GM12878 (cell line): Measurements from ENCODE around the gene ALAS1. TPM values are rescaled to one million over a fixed set of nuclear protein-coding genes. Genes with fewer than 3 reads are reported as not detected.
A peak's percentile ranks its signal among the peaks of the same experiment; 100 is the strongest.

Source experiments
- ATAC-seq: fragments of 200-7000 bp; cut with Tn5 transposase; 3 replicates; pipeline ENCODE4 v1.9.1; 2020; ENCODE audit warnings: mild to moderate bottlenecking, moderate library complexity
- BruUV-seq: library from RNA; stranded (reverse); fragments of 400-500 nt; replicated peaks from 2 replicates; lab custom pipeline; 2021; lab: Mats Ljungman, UMichigan
- CTCF ChIA-PET: fragments of 300-600 bp; sonication (Branson Sonifier 250); formaldehyde crosslinking; extraction: SDS; loops from one replicate; lab custom pipeline; 2021; ENCODE audit warnings: inconsistent platforms; lab: Yijun Ruan, JAX
- POLR2A ChIA-PET: fragments of 350-600 bp; formaldehyde crosslinking; extraction: SDS; loops from one replicate; lab custom pipeline; 2021; ENCODE audit warnings: inconsistent platforms; lab: Charles Lee
- RAD21 ChIA-PET: fragments of 300-600 bp; sonication (Branson Sonifier 250); formaldehyde crosslinking; loops from one replicate; lab custom pipeline; 2023; ENCODE audit warnings: antibody characterized with exemption; ENCODE audit not compliant: unreplicated experiment; lab: Charles Lee
- SMC1A ChIA-PET: fragments of 300-600 bp; sonication (Branson Sonifier 250); formaldehyde crosslinking; loops from one replicate; lab custom pipeline; 2023; ENCODE audit not compliant: unreplicated experiment, uncharacterized antibody; lab: Charles Lee
- DNase-seq: peaks from one replicate; pipeline ENCODE4 v3.0.0-alpha.2; 2011; ENCODE audit warnings: low read depth, low spot score
- FAIRE-seq: peaks from 3 replicates; lab custom pipeline; 2011; peaks lifted over from hg19 to GRCh38; lab: Jason Lieb, UNC
- H2AFZ ChIP-seq: 2 replicates; pipeline ENCODE4 v1.6.0; 2011; ENCODE audit warnings: low read depth, low read length, control low read depth; ENCODE audit not compliant: control insufficient read depth
- H3K27ac ChIP-seq: 2 replicates; pipeline ENCODE4 v1.5.1; 2011; ENCODE audit warnings: control low read depth; ENCODE audit not compliant: control insufficient read depth, insufficient read depth
- H3K27me3 ChIP-seq, 2 experiments: replicated peaks in 1 of 2; 2 replicates each; pipeline versions ENCODE4 v1.6.0 to v1.6.1; 2011; ENCODE audit warnings: low read length in 1 of 2; ENCODE audit not compliant: control insufficient read depth in 2 of 2, insufficient read depth in 2 of 2
- H3K36me3 ChIP-seq, 2 experiments: 2 replicates each; pipeline ENCODE4 v1.5.1; 2011; ENCODE audit warnings: low read length in 1 of 2; ENCODE audit not compliant: control insufficient read depth in 2 of 2, insufficient read depth in 2 of 2
- H3K4me1 ChIP-seq: 2 replicates; pipeline ENCODE4 v1.6.1; 2011; ENCODE audit warnings: mild to moderate bottlenecking, low read length, moderate library complexity, mixed read lengths; ENCODE audit not compliant: control insufficient read depth, insufficient read depth
- H3K4me2 ChIP-seq: 2 replicates; pipeline ENCODE4 v1.6.0; 2011; ENCODE audit warnings: control low read depth; ENCODE audit not compliant: control insufficient read depth, insufficient read depth
- H3K4me3 ChIP-seq: fragments of 200-600 bp; sonication (generic); 2 replicates; pipeline ENCODE4 v1.5.1; 2016
- H3K79me2 ChIP-seq: 2 replicates; pipeline ENCODE4 v1.6.0; 2011; ENCODE audit warnings: low read length; ENCODE audit not compliant: control insufficient read depth, insufficient read depth
- H3K9ac ChIP-seq: 2 replicates; pipeline ENCODE4 v1.8.0; 2011; ENCODE audit warnings: low read length, control low read depth, mixed read lengths; ENCODE audit not compliant: control insufficient read depth, insufficient read depth
- H3K9me3 ChIP-seq: replicated peaks from 3 replicates; pipeline ENCODE4 v1.5.1; 2011; ENCODE audit warnings: mild to moderate bottlenecking, low read length; ENCODE audit not compliant: control insufficient read depth, insufficient read depth
- H4K20me1 ChIP-seq: 2 replicates; pipeline ENCODE4 v1.6.0; 2011; ENCODE audit not compliant: control insufficient read depth, insufficient read depth
- CREB1 ChIP-seq: IDR thresholded peaks from 2 replicates; pipeline ENCODE4 v1.6.1; 2012; ENCODE audit warnings: low read depth, mild to moderate bottlenecking, inconsistent platforms
- ETV6 ChIP-seq, 2 experiments: fragments of 450-650 bp in 1 of 2; IDR thresholded peaks in 1 of 2; conservative IDR thresholded peaks in 1 of 2; 2 replicates each; pipeline ENCODE4 v1.6.1; 2014; ENCODE audit warnings: antibody characterized with exemption in 1 of 2, borderline replicate concordance in 1 of 2, low read depth in 1 of 2, mild to moderate bottlenecking in 1 of 2, moderate library complexity in 1 of 2
- EZH2 ChIP-seq: IDR thresholded peaks from 2 replicates; pipeline ENCODE4 v1.6.1; 2012; ENCODE audit warnings: low read depth, mild to moderate bottlenecking, control low read depth, inconsistent platforms, low read length, borderline replicate concordance; ENCODE audit not compliant: control insufficient read depth
- KDM1A ChIP-seq: fragments of 200-600 bp; sonication (generic); IDR thresholded peaks from 2 replicates; pipeline ENCODE4 v1.6.1; 2016; ENCODE audit warnings: borderline replicate concordance
- NR2F1 ChIP-seq: fragments of 450-650 bp; conservative IDR thresholded peaks from 2 replicates; pipeline ENCODE4 v1.6.1; 2017; ENCODE audit warnings: mild to moderate bottlenecking
- POLR2AphosphoS2 ChIP-seq: IDR thresholded peaks from 2 replicates; pipeline ENCODE4 v1.6.1; 2011; ENCODE audit warnings: low read depth, mild to moderate bottlenecking, low read length, improper control_type of control experiment, moderate library complexity
- TARDBP ChIP-seq: IDR thresholded peaks from 2 replicates; pipeline ENCODE4 v1.6.1; 2016; ENCODE audit warnings: borderline replicate concordance
- YY1 ChIP-seq: IDR thresholded peaks from 2 replicates; pipeline ENCODE4 v1.6.1; 2011; ENCODE audit warnings: low read depth, mild to moderate bottlenecking, low read length
- ZBED1 ChIP-seq: IDR thresholded peaks from 2 replicates; pipeline ENCODE4 v1.6.1; 2016; ENCODE audit warnings: borderline replicate concordance
- ZNF207 ChIP-seq: fragments of 450-650 bp; IDR thresholded peaks from 2 replicates; pipeline ENCODE4 v1.6.1; 2014; ENCODE audit warnings: antibody characterized with exemption, mild to moderate bottlenecking, borderline replicate concordance
- ZNF217 ChIP-seq: fragments of 450-650 bp; IDR thresholded peaks from 2 replicates; pipeline ENCODE4 v1.6.1; 2017; ENCODE audit warnings: antibody characterized with exemption, mild to moderate bottlenecking
- ZNF384 ChIP-seq: IDR thresholded peaks from 2 replicates; pipeline ENCODE4 v1.6.1; 2012; ENCODE audit warnings: low read depth, mild to moderate bottlenecking, low read length, improper control_type of control experiment, borderline replicate concordance
- ZNF622 ChIP-seq: fragments of 450-650 bp; IDR thresholded peaks from 2 replicates; pipeline ENCODE4 v1.6.1; 2017; ENCODE audit warnings: mild to moderate bottlenecking, inconsistent platforms
- ZSCAN29 ChIP-seq: fragments of 450-650 bp; IDR thresholded peaks from 2 replicates; pipeline ENCODE4 v1.6.1; 2017; ENCODE audit warnings: mild to moderate bottlenecking, moderate library complexity
- WGBS: methylation state at CpG from one replicate; pipeline ENCODE4 v1.1.6; 2016; ENCODE audit warnings: low lambda C conversion rate; ENCODE audit not compliant: insufficient replicate concordance, insufficient coverage; ENCODE audit errors: missing lambda C conversion rate; 5-methylcytosine and 5-hydroxymethylcytosine counted together
- in situ Hi-C: fragments of 300-500 bp; cut with MboI; formaldehyde crosslinking; loops from 9 replicates; pipeline ENCODE4 v1.14.3; 2018; ENCODE audit warnings: mixed read lengths
- intact Hi-C: fragments of 100-400 bp; cut with micrococcal nuclease; formaldehyde crosslinking; loops from one replicate; pipeline ENCODE4 v1.14.2; 2022; ENCODE audit not compliant: unreplicated experiment
- polyA plus RNA-seq, 11 experiments: library from polyadenylated mRNA; depleted of rRNA in 4 of 11; unstranded in 6 of 11; stranded (reverse) in 5 of 11; fragments of >200 nt; fragmentation: Nextera tagmentation in 4 of 11; fragmentation: Illumina TruSeq in 1 of 11; extraction: Ambion mirVana in 4 of 11; extraction: Trizol in 1 of 11; gene quantifications; 1 replicate in 1 of 11; 2 replicates in 10 of 11; pipeline versions ENCODE4 v1.2.1 to v1.2.3, GENCODE V29; 2011 to 2016; ENCODE audit warnings: inconsistent platforms in 2 of 11, missing spikeins in 2 of 11, low read depth in 1 of 11
- total RNA-seq, 4 experiments: library from RNA; depleted of rRNA in 3 of 4; stranded (reverse); fragments of >200 nt in 3 of 4; fragmentation: Illumina TruSeq in 1 of 4; extraction: Trizol in 1 of 4; gene quantifications; 2 replicates each; pipeline versions ENCODE4 v1.2.1 to v1.2.3, GENCODE V29; 2013 to 2021
- TF ChIP-seq, protein P1 (sequence below), 3 experiments: IDR thresholded peaks in 2 of 3; conservative IDR thresholded peaks in 1 of 3; 2 replicates each; pipeline ENCODE4 v1.5.1; 2011; ENCODE audit warnings: low read depth in 3 of 3, low read length in 3 of 3, mild to moderate bottlenecking in 3 of 3, control low read depth in 2 of 3, moderate library complexity in 2 of 3, inconsistent platforms in 1 of 3, mixed read lengths in 1 of 3; ENCODE audit not compliant: control insufficient read depth in 2 of 3, insufficient read depth in 1 of 3; ENCODE audit errors: extremely low read depth in 1 of 3
- TF ChIP-seq, protein P2 (sequence below): fragments of 450-650 bp; conservative IDR thresholded peaks from 2 replicates; pipeline ENCODE4 v1.6.1; 2017; ENCODE audit warnings: mild to moderate bottlenecking, moderate library complexity
- TF ChIP-seq, protein P3 (sequence below): IDR thresholded peaks from 2 replicates; pipeline ENCODE4 v1.6.1; 2011; ENCODE audit warnings: borderline replicate concordance, low read depth, mild to moderate bottlenecking, moderate library complexity, mixed read lengths, low read length; ENCODE audit not compliant: insufficient read depth; ENCODE audit errors: extremely low read length

The ALAS1 gene
- total and polyA plus RNA-seq, 10 of the 15 experiments (the other 5 are each of a cell fraction or from before 2014, with no cell fraction given): 69.9 to 115 (median 94.1) TPM

DNA sequence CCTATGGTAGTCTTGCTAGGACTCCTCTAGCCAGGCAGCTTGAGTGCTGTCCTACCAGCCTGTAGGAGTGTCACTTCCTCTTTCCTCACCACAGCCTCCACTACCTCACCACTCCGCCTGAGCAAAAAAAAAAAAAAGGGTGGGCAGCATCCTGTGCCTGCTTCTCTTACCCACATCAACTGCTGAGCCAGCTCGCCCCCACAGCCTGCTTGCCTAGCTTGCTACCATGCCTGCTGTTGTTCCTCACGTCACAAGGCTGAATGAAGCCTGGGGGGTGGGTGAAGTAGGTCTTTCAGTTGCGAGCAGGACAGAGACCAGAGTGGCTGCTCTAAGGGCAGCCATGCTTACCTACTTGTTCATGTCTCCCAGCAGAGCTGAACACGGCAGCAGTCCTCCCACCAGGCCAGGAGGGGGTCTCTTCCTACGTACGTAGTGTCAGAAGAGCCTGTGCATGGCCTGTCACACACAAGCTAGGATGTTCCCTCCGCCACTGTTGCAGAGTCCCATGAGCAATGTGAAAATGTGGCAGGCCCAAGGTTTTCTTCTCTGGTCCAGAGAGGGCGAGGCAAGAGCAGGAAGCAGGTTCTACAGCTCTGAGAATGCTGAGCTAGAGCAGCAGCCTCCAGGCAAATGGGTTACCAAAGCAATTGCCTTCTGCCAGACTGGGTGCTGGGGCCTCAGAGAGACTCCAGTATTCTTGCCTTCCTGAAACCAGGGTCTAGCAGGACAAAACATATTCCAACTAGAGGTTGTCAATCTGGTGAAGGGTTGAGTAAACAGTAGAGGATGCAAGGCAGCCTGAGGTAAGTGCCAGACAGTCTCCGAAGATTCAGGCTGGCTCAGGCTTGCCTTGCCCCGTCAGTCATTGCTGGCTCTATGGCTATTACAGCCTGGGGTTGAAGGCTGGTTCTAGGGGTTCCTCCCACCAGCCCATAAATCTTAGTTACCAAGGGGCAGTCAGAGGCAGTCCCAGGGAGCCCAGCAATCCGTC is 55.6 kb downstream of the ALAS1 start:
- Histone ChIP-seq H3K4me2 (peak overlapping the region; percentile 79), H3K9ac (peak overlapping the region; percentile 22), H3K36me3 (peaks cover 40 to 48% of the 10 kb centered on the region in 2 experiments), H2AFZ (no peak overlapping the region; the same call in 1 of the 2 replicates), H3K27ac (peak overlapping the region; percentile 88), H3K4me1 (peaks cover 18% of the 10 kb centered on the region), H3K27me3 (no peaks in the 10 kb centered on the region), H4K20me1 (no peaks in the 10 kb centered on the region), H3K79me2 (peaks cover 4% of the 10 kb centered on the region), H3K9me3 (no peaks in the 10 kb centered on the region), H3K4me3 (no peak overlapping the region)
- 22% methylated on average over 12 of the region's 12 CpGs for WGBS
- RAD21 ChIA-PET: interaction anchor here (0.7 to 2.2 kb wide), 13 partner anchors 10 to 271 kb away, joined by 3 to 20 read pairs (median 7); partner anchors contain the start of genes GLYCTK, TLR9, TWF2 and WDR82
- SMC1A ChIA-PET: interaction anchor here (0.6 to 3.5 kb wide), 16 partner anchors 10 to 99 kb away, joined by 3 to 30 read pairs (median 6); partner anchors contain the start of genes POC1A, TLR9, TWF2 and WDR82
- intact Hi-C loops (no loop called here), in situ Hi-C loops (no loop called here)
- CTCF ChIA-PET: interaction anchor here (0.7 to 3.7 kb wide), 17 partner anchors 9 to 639 kb away, joined by 3 to 20 read pairs (median 5); partner anchors contain the start of genes PPM1M, TLR9 and WDR82
- DNase-seq: peak; percentile 85
- peak; percentile 98 for ATAC-seq
- FAIRE-seq: peak; percentile 97
- POLR2A ChIA-PET: interaction anchor here (0.6 to 7.8 kb wide), 14 partner anchors 9 to 696 kb away, joined by 3 to 60 read pairs (median 4); partner anchors contain the start of genes TLR9, TWF2 and WDR82
- no TSS peak for BruUV-seq
- no peak for TF ChIP-seq POLR2AphosphoS2
- no peak for TF ChIP-seq ZNF622
- TF ChIP-seq ZNF217: no peak
- peak; percentile 99 for TF ChIP-seq ZNF384
- TF ChIP-seq, protein P1, sequence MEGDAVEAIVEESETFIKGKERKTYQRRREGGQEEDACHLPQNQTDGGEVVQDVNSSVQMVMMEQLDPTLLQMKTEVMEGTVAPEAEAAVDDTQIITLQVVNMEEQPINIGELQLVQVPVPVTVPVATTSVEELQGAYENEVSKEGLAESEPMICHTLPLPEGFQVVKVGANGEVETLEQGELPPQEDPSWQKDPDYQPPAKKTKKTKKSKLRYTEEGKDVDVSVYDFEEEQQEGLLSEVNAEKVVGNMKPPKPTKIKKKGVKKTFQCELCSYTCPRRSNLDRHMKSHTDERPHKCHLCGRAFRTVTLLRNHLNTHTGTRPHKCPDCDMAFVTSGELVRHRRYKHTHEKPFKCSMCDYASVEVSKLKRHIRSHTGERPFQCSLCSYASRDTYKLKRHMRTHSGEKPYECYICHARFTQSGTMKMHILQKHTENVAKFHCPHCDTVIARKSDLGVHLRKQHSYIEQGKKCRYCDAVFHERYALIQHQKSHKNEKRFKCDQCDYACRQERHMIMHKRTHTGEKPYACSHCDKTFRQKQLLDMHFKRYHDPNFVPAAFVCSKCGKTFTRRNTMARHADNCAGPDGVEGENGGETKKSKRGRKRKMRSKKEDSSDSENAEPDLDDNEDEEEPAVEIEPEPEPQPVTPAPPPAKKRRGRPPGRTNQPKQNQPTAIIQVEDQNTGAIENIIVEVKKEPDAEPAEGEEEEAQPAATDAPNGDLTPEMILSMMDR (IDR thresholded peaks at IDR 0.05 in 2 of 3, conservative IDR thresholded peaks at IDR 0.05 in 1 of 3; ENCODE audit: control insufficient read depth in 2 of 3, extremely low read depth in 1 of 3, insufficient read depth in 1 of 3, low read depth in 3 of 3, low read length in 3 of 3): no peak
- no peak for TF ChIP-seq KDM1A
- TF ChIP-seq ZNF207: no peak; the same call in 1 of the 2 replicates
- TF ChIP-seq EZH2: no peak
- no peak for TF ChIP-seq NR2F1
- TF ChIP-seq, protein P2, sequence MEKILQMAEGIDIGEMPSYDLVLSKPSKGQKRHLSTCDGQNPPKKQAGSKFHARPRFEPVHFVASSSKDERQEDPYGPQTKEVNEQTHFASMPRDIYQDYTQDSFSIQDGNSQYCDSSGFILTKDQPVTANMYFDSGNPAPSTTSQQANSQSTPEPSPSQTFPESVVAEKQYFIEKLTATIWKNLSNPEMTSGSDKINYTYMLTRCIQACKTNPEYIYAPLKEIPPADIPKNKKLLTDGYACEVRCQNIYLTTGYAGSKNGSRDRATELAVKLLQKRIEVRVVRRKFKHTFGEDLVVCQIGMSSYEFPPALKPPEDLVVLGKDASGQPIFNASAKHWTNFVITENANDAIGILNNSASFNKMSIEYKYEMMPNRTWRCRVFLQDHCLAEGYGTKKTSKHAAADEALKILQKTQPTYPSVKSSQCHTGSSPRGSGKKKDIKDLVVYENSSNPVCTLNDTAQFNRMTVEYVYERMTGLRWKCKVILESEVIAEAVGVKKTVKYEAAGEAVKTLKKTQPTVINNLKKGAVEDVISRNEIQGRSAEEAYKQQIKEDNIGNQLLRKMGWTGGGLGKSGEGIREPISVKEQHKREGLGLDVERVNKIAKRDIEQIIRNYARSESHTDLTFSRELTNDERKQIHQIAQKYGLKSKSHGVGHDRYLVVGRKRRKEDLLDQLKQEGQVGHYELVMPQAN: no peak
- TF ChIP-seq ZSCAN29: no peak
- TF ChIP-seq CREB1: peak; percentile 64
- TF ChIP-seq TARDBP: no peak
- peak; percentile 81; the same call in 1 of the 2 replicates for TF ChIP-seq ZBED1
- TF ChIP-seq, protein P3, sequence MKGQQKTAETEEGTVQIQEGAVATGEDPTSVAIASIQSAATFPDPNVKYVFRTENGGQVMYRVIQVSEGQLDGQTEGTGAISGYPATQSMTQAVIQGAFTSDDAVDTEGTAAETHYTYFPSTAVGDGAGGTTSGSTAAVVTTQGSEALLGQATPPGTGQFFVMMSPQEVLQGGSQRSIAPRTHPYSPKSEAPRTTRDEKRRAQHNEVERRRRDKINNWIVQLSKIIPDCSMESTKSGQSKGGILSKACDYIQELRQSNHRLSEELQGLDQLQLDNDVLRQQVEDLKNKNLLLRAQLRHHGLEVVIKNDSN: no peak
- TF ChIP-seq YY1: peak; percentile 72; the same call in 1 of the 2 replicates
- peak in 1 of 2 experiments; percentile 90; a peak in 2 of 4 replicates for TF ChIP-seq ETV6 (conservative IDR thresholded peaks at IDR 0.05 in 1 of 2, IDR thresholded peaks at IDR 0.05 in 1 of 2; ENCODE audit: borderline replicate concordance in 1 of 2, low read depth in 1 of 2)
